K562 treated with DMSO at 1 percent for 4 hours (cell line): ENCODE results near the gene NR3C2. TPM values are rescaled to one million over a fixed set of nuclear protein-coding genes. Genes with fewer than 3 reads are reported as not detected.

ENCODE experiments used
- total RNA-seq: library from RNA; unstranded; fragments of 300-600 nt; gene quantifications from 2 replicates; pipeline ENCODE4 v1.2.3, GENCODE V29; 2022; ENCODE audit not compliant: insufficient read depth

The NR3C2 gene
- total RNA-seq, result 0.13 and 0.30 TPM in 2 replicates

DNA sequence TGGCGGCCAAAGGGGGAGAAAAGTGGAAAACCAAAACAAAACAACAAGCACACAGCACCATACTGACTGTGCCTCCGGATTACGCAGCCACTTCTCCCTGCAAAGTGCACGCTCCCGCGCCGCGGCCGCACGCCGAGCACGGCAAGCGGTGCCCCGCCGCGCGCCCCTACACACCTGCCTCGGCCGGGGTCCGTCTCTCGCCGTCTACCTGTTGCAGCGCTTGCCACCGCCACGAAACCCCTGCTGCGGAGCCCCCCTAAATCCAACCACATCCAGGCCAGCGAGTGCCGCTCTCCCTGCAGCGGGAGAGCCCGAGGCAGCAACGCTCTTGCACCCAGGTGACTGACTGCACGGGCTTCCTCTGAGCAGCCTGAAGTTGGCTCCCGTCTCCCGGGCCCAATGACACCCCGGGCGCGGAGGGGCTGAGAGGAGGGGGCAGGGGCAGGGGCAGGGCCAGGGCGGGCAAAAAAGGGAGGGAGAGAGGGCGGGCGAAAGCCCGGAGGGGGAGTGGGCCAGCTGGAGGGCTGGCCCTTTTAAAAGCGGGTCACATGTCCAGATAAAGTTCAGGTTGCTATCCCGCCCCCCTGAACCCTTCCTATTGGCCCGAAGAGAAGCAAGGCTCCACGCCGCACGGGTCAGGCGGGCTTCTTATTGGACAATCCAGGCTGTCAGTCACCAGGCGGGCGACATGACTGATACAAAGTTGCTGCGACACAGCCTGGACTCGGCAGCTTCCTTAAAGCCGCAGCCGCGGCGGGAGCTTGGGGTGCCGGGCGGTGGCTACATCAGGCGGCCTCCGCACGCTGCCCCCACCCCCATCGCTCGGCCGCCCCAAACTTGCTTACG, at the start of gene NR3C2:
Gene NR3C2 (minus strand): TSS at position 429 of the 846 bp plus-strand sequence.

